Activated CD4-positive, alpha-beta memory T cell treated with anti-CD3 and anti-CD28 coated beads, Interleukin-2, amount 10 ng/mL, durations not matched to agents 7 days and 5 days (primary cell): ENCODE results near the gene LRRC4C. TPM values are rescaled to one million over a fixed set of nuclear protein-coding genes. Genes with fewer than 3 reads are reported as not detected.

Source experiments
- CTCF ChIA-PET: fragments of 350-600 bp; sonication (Branson Sonifier 250); formaldehyde crosslinking; loops from one replicate; lab custom pipeline; 2021; ENCODE audit warnings: antibody characterized with exemption, inconsistent platforms; lab: Charles Lee
- POLR2A ChIA-PET: fragments of 350-600 bp; sonication (Branson Sonifier 250); formaldehyde crosslinking; loops from one replicate; lab custom pipeline; 2021; ENCODE audit warnings: antibody characterized with exemption; lab: Charles Lee
- DNase-seq: peaks from one replicate; pipeline ENCODE4 v3.0.0-alpha.2; 2020
- H3K27ac Mint-ChIP-seq: one replicate; pipeline ENCODE4 v1.8.0; 2021; ENCODE audit warnings: mild to moderate bottlenecking, mixed read lengths
- H3K27me3 Mint-ChIP-seq: one replicate; pipeline ENCODE4 v1.8.0; 2021; ENCODE audit warnings: mixed read lengths
- H3K36me3 Mint-ChIP-seq: one replicate; pipeline ENCODE4 v1.8.0; 2021; ENCODE audit warnings: low read depth, mixed read lengths
- H3K4me1 Mint-ChIP-seq: one replicate; pipeline ENCODE4 v1.8.0; 2021; ENCODE audit warnings: mixed read lengths
- H3K4me3 Mint-ChIP-seq: one replicate; pipeline ENCODE4 v1.8.0; 2021; ENCODE audit warnings: mild to moderate bottlenecking, mixed read lengths
- H3K9me3 Mint-ChIP-seq: one replicate; pipeline ENCODE4 v1.8.0; 2021; ENCODE audit warnings: mixed read lengths
- total RNA-seq, 2 experiments: library from RNA; stranded (reverse); gene quantifications; one replicate each; pipeline ENCODE4 v1.2.3, GENCODE V29; 2021

Gene LRRC4C
- total RNA-seq, 2 experiments from 2014 or later, result not detected

DNA sequence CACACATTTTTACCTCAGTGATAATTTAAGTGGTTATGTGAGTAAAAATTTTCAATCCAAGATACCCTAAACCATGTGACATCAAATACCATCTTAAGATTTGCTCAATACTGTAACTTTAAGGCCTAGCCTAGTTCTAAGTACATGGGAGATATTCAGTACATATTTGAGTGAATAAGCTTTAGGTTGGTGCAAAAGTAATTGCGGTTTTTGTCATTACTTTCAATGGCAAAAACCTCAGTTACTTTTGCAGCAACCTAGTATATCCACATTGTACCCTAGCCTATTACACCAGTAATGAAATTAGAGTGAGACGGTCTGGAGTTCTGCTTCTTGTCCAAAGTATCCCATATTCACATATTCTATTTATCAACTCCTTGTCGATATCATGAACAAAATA, 700.1 kb downstream of the LRRC4C start:
- H3K4me1 Mint-ChIP-seq, result no peaks in the 10 kb centered on the region

GRCh38 chr11:40754297-40754696, 705.2 kb downstream of the LRRC4C start:
- Mint-ChIP-seq H3K4me1 (no peaks in the 10 kb centered on the region), H3K27ac (no peak overlapping the region), H3K36me3 (no peaks in the 10 kb centered on the region), H3K9me3 (peaks cover 10% of the 10 kb centered on the region), H3K27me3 (no peaks in the 10 kb centered on the region), H3K4me3 (no peak overlapping the region)
- DNase-seq, result no peak
- CTCF ChIA-PET, result no interaction called here
- POLR2A ChIA-PET, result no interaction called here

More for the DNA sequence above, 700.1 kb downstream of the LRRC4C start:
- Mint-ChIP-seq H3K4me3 (no peak overlapping the region), H3K27ac (no peak overlapping the region), H3K9me3 (peaks cover 11% of the 10 kb centered on the region), H3K36me3 (no peaks in the 10 kb centered on the region), H3K27me3 (no peaks in the 10 kb centered on the region)
- no peak for DNase-seq
- ChIA-PET CTCF (no interaction called here), POLR2A (no interaction called here)

GRCh38 chr11:40746282-40746681, 713.2 kb downstream of the LRRC4C start:
- no peak overlapping the region for H3K27ac Mint-ChIP-seq
- CTCF ChIA-PET, result no interaction called here
- DNase-seq, result no peak
- H3K36me3 Mint-ChIP-seq, result no peaks in the 10 kb centered on the region
- H3K27me3 Mint-ChIP-seq, result no peaks in the 10 kb centered on the region
- no peak overlapping the region for H3K4me3 Mint-ChIP-seq
- H3K9me3 Mint-ChIP-seq, result peaks cover 8% of the 10 kb centered on the region
- no peaks in the 10 kb centered on the region for H3K4me1 Mint-ChIP-seq
- POLR2A ChIA-PET, result no interaction called here

DNA sequence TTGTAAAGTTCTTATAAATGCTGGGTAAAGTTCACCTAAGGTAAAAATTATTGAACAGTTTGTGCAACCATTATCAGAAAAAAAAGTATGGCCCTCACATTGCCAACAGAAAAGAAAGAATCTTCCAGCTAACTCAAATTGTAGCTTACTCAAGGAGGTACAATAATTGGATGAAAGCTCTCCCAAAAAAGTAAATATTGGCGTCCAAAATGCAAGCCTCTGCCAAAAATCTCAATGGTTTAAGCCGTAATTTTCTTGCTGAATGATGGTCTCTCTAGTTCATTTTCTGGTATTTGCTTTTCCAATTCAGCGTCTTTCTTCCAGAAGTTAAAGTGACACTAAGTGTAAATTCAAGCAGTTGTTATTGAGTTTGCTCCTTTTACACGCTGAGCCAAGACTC, 727.3 kb downstream of the LRRC4C start:
- Mint-ChIP-seq H3K27ac (no peak overlapping the region), H3K27me3 (no peaks in the 10 kb centered on the region), H3K36me3 (no peaks in the 10 kb centered on the region), H3K9me3 (peaks cover 25% of the 10 kb centered on the region), H3K4me1 (no peaks in the 10 kb centered on the region), H3K4me3 (no peak overlapping the region)
- CTCF ChIA-PET, result no interaction called here
- POLR2A ChIA-PET, result no interaction called here
- DNase-seq, result no peak

DNA sequence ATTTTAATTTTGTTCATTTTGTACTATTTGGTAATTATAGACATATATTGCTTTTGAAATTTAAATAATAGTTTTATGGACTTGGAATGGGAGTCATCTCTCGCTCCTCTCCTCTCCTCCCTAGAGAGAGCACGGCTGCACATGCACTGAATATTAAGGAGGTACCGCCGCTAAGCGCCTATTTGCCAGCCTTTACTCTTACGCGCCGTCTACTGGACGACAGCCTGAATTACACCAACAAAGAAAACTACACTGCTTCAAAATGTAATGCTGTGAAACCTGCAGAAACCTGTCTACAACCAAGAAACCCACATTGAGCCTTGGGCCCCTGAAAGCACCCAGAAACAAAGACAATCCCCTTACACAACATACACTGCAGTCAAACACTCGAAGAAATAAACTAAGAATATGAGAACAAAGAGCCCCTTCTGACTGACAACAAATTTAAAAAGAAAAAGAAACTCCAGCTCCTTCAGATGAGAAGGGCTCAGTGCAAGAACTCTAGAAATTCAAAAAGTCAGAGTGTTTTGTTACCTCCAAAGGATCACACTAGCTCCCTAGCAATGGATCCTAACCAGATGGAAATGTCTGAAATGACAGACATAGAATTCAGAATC, 737.2 kb downstream of the LRRC4C start:
- ChIA-PET CTCF (no interaction called here), POLR2A (no interaction called here)
- no peaks in the 10 kb centered on the region for H3K4me1 Mint-ChIP-seq
- no peaks in the 10 kb centered on the region for H3K27me3 Mint-ChIP-seq
- DNase-seq, result no peak
- peaks cover 13% of the 10 kb centered on the region for H3K9me3 Mint-ChIP-seq
- no peak overlapping the region for H3K4me3 Mint-ChIP-seq
- no peaks in the 10 kb centered on the region for H3K36me3 Mint-ChIP-seq
- no peak overlapping the region for H3K27ac Mint-ChIP-seq

DNA sequence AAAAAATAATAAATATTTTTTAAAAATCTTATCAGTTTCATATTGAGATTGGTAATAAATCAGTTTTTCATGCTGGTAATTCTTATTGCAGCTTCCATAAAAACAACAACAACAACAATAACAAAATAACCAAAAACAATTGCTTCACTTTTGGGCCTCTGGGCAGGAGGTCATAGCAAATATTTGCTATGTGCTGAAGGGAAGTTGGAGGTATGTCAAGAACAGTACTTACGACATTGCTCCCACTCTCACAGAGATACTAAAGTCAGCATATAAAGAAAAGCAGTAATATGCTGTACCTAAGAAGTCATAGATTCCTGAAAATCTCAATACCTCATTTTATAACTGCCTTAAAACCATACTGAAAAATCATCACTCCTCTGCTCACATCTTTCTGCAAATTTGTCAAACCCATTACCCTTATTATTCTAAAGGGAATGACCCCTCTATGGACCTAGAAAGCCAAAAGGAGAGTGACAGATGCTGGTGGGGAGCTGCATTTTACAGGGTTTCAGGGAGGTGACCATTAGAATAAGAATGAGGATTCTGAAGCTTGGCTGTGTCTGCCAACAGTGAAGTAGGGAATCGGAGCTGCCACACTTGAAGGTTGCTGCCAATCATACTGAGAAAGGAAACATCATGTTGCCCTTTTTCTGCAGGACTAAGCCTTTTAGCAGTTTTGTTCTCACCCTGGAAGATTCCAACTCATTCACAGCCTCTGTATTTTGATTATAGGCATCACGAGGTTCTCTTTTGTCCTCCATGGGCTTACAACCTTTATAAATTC, 742.9 kb downstream of the LRRC4C start:
- no peak overlapping the region for H3K4me3 Mint-ChIP-seq
- no peak overlapping the region for H3K27ac Mint-ChIP-seq
- no peaks in the 10 kb centered on the region for H3K4me1 Mint-ChIP-seq
- H3K36me3 Mint-ChIP-seq, result no peaks in the 10 kb centered on the region
- H3K9me3 Mint-ChIP-seq, result peaks cover 8% of the 10 kb centered on the region
- no peaks in the 10 kb centered on the region for H3K27me3 Mint-ChIP-seq
- DNase-seq, result no peak
- ChIA-PET POLR2A (no interaction called here), CTCF (no interaction called here)

- H3K4me3 Mint-ChIP-seq, result no peak overlapping the region
- POLR2A ChIA-PET, result no interaction called here
- no peaks in the 10 kb centered on the region for H3K4me1 Mint-ChIP-seq
- H3K9me3 Mint-ChIP-seq, result peaks cover 17% of the 10 kb centered on the region
- no peak for DNase-seq
- no peaks in the 10 kb centered on the region for H3K36me3 Mint-ChIP-seq
- no peak overlapping the region for H3K27ac Mint-ChIP-seq
- CTCF ChIA-PET, result no interaction called here
- H3K27me3 Mint-ChIP-seq, result no peaks in the 10 kb centered on the region
Measured at GRCh38 chr11:40713083-40713482, 746.4 kb downstream of the LRRC4C start.

DNA sequence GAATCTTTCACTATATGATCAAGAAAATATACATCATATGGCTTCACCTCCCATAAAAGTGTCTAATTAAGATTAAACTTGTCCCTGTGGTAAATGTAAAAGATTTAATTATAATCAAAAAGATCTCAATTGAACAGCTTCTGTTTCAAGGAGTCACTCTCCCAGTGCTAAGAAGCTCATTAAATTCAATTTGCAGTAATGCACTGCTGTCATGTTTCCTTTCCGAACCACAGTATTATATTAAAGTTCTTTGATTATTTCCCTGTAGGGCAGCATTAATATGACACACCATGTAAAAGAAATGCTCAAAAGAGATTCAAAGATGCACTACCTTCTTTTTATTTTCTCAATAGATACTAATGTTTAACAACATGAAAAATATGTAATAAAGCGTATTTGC, 758.4 kb downstream of the LRRC4C start:
- CTCF ChIA-PET, result no interaction called here
- POLR2A ChIA-PET, result no interaction called here
- no peak overlapping the region for H3K27ac Mint-ChIP-seq

GRCh38 chr11:40689823-40690222, 769.6 kb downstream of the LRRC4C start:
- POLR2A ChIA-PET, result no interaction called here
- Mint-ChIP-seq H3K36me3 (no peaks in the 10 kb centered on the region), H3K27ac (no peak overlapping the region), H3K9me3 (peaks cover 11% of the 10 kb centered on the region), H3K4me3 (no peak overlapping the region), H3K27me3 (no peaks in the 10 kb centered on the region), H3K4me1 (no peaks in the 10 kb centered on the region)
- no peak for DNase-seq
- CTCF ChIA-PET, result no interaction called here

More for the DNA sequence above, 758.4 kb downstream of the LRRC4C start:
- Mint-ChIP-seq H3K4me1 (no peaks in the 10 kb centered on the region), H3K4me3 (no peak overlapping the region), H3K27me3 (no peaks in the 10 kb centered on the region), H3K36me3 (no peaks in the 10 kb centered on the region), H3K9me3 (peaks cover 6% of the 10 kb centered on the region)
- no peak for DNase-seq

GRCh38 chr11:40688369-40688768, 771.1 kb downstream of the LRRC4C start:
- H3K4me3 Mint-ChIP-seq, result no peak overlapping the region
- DNase-seq, result no peak
- H3K4me1 Mint-ChIP-seq, result no peaks in the 10 kb centered on the region
- no peak overlapping the region for H3K27ac Mint-ChIP-seq
- H3K27me3 Mint-ChIP-seq, result no peaks in the 10 kb centered on the region
- POLR2A ChIA-PET, result no interaction called here
- H3K36me3 Mint-ChIP-seq, result no peaks in the 10 kb centered on the region
- peaks cover 8% of the 10 kb centered on the region for H3K9me3 Mint-ChIP-seq
- CTCF ChIA-PET, result no interaction called here

DNA sequence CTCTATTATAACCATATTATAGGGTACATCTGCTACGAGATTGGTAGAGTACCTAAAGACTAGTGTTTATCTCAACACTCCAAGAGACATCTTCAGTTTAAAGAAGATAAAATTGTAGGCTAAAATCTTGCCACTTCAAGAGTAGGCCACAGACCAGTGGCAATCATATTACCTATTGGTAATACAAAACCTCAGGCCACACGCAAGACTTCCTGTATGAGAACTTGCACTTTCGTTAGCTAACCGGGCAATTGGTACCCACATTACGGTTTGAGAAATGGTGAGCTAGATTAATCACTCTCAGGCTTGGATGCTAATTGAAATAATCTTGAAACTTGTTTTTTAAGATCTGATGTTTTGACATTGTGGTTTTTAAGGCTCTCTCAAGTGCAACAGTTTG, 772.7 kb downstream of the LRRC4C start:
- Mint-ChIP-seq H3K9me3 (peaks cover 11% of the 10 kb centered on the region), H3K4me3 (no peak overlapping the region), H3K4me1 (no peaks in the 10 kb centered on the region), H3K27ac (no peak overlapping the region), H3K36me3 (no peaks in the 10 kb centered on the region), H3K27me3 (no peaks in the 10 kb centered on the region)
- DNase-seq, result no peak
- ChIA-PET CTCF (no interaction called here), POLR2A (no interaction called here)

DNA sequence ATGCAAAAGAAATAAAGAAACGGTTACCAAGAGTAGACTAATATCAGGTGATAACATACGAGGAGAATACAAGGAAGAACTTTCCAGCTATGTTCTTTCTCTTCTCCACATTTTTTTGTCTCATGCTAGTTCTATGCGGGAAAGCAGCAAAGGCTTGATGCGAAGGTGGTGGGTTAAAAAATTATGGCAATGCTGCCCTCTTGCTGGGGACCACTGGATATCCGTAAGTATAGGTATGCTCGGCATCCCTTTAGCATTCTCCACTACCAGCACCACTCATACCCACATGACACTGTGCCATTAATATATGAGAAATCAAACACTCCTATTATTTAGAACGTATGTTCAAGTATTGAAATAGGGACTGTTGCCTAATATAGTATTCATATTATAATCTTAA, 776.4 kb downstream of the LRRC4C start:
- peaks cover 12% of the 10 kb centered on the region for H3K9me3 Mint-ChIP-seq
- no peaks in the 10 kb centered on the region for H3K4me1 Mint-ChIP-seq
- ChIA-PET CTCF (no interaction called here), POLR2A (no interaction called here)
- H3K27me3 Mint-ChIP-seq, result no peaks in the 10 kb centered on the region
- no peak for DNase-seq
- H3K27ac Mint-ChIP-seq, result no peak overlapping the region
- H3K36me3 Mint-ChIP-seq, result no peaks in the 10 kb centered on the region
- no peak overlapping the region for H3K4me3 Mint-ChIP-seq

GRCh38 chr11:40679276-40679675, 780.2 kb downstream of the LRRC4C start:
- H3K9me3 Mint-ChIP-seq, result peaks cover 13% of the 10 kb centered on the region
- CTCF ChIA-PET, result no interaction called here
- no peaks in the 10 kb centered on the region for H3K36me3 Mint-ChIP-seq
- no peaks in the 10 kb centered on the region for H3K4me1 Mint-ChIP-seq
- no peak overlapping the region for H3K27ac Mint-ChIP-seq
- H3K27me3 Mint-ChIP-seq, result no peaks in the 10 kb centered on the region
- DNase-seq, result no peak
- H3K4me3 Mint-ChIP-seq, result no peak overlapping the region
- POLR2A ChIA-PET, result no interaction called here

- no peak overlapping the region for H3K4me3 Mint-ChIP-seq
- peaks cover 17% of the 10 kb centered on the region for H3K9me3 Mint-ChIP-seq
- H3K27ac Mint-ChIP-seq, result no peak overlapping the region
- POLR2A ChIA-PET, result no interaction called here
- H3K36me3 Mint-ChIP-seq, result no peaks in the 10 kb centered on the region
- no peaks in the 10 kb centered on the region for H3K27me3 Mint-ChIP-seq
- DNase-seq, result no peak
- CTCF ChIA-PET, result no interaction called here
- no peaks in the 10 kb centered on the region for H3K4me1 Mint-ChIP-seq
Measured at GRCh38 chr11:40647295-40647694, 812.2 kb downstream of the LRRC4C start.
